ENCODE measurements around the gene TMX2. TPM values are rescaled to one million over a fixed set of nuclear protein-coding genes. Genes with fewer than 3 reads are reported as not detected.

Gene TMX2
- total and polyA plus RNA-seq, 9 of the 15 experiments (the other 6 are each of a cell fraction or from before 2014, with no cell fraction given) = 176 to 433 (median 227) TPM

DNA sequence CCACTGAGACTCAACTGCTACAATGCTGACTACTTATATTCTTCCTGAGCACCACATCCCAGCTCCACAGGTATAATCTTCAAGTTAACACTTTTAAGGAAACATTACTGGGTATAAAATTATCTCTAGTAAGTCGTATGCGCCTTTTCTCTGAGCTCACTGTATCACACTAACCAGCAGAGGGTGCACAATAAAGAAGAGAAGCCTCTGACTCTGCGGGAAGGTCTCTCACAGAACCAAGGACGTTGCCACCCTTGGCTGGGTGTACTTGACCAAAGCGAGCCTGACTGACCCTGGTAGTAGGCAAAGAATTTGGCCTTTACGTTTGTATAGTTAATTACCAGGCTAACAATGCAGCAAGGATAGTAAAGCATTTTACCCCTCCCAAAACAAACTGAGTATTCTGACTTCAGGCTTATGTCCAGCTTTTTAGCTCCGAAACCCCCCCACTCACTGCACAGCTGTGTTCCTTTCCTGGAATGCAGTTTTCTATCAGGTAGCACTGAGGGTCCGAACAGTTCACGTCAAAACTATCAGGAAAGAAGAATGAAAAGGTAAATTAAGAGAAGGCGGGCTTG, 39.4 kb downstream of the TMX2 start, which contains the start of gene BTBD18 (continued):
- TF ChIP-seq, protein P1, sequence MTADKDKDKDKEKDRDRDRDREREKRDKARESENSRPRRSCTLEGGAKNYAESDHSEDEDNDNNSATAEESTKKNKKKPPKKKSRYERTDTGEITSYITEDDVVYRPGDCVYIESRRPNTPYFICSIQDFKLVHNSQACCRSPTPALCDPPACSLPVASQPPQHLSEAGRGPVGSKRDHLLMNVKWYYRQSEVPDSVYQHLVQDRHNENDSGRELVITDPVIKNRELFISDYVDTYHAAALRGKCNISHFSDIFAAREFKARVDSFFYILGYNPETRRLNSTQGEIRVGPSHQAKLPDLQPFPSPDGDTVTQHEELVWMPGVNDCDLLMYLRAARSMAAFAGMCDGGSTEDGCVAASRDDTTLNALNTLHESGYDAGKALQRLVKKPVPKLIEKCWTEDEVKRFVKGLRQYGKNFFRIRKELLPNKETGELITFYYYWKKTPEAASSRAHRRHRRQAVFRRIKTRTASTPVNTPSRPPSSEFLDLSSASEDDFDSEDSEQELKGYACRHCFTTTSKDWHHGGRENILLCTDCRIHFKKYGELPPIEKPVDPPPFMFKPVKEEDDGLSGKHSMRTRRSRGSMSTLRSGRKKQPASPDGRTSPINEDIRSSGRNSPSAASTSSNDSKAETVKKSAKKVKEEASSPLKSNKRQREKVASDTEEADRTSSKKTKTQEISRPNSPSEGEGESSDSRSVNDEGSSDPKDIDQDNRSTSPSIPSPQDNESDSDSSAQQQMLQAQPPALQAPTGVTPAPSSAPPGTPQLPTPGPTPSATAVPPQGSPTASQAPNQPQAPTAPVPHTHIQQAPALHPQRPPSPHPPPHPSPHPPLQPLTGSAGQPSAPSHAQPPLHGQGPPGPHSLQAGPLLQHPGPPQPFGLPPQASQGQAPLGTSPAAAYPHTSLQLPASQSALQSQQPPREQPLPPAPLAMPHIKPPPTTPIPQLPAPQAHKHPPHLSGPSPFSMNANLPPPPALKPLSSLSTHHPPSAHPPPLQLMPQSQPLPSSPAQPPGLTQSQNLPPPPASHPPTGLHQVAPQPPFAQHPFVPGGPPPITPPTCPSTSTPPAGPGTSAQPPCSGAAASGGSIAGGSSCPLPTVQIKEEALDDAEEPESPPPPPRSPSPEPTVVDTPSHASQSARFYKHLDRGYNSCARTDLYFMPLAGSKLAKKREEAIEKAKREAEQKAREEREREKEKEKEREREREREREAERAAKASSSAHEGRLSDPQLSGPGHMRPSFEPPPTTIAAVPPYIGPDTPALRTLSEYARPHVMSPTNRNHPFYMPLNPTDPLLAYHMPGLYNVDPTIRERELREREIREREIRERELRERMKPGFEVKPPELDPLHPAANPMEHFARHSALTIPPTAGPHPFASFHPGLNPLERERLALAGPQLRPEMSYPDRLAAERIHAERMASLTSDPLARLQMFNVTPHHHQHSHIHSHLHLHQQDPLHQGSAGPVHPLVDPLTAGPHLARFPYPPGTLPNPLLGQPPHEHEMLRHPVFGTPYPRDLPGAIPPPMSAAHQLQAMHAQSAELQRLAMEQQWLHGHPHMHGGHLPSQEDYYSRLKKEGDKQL (CRISPR knock-in tag; IDR thresholded peaks at IDR 0.05; ENCODE audit: borderline replicate concordance) = no peak
- TF ChIP-seq, protein P2, sequence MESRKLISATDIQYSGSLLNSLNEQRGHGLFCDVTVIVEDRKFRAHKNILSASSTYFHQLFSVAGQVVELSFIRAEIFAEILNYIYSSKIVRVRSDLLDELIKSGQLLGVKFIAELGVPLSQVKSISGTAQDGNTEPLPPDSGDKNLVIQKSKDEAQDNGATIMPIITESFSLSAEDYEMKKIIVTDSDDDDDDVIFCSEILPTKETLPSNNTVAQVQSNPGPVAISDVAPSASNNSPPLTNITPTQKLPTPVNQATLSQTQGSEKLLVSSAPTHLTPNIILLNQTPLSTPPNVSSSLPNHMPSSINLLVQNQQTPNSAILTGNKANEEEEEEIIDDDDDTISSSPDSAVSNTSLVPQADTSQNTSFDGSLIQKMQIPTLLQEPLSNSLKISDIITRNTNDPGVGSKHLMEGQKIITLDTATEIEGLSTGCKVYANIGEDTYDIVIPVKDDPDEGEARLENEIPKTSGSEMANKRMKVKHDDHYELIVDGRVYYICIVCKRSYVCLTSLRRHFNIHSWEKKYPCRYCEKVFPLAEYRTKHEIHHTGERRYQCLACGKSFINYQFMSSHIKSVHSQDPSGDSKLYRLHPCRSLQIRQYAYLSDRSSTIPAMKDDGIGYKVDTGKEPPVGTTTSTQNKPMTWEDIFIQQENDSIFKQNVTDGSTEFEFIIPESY (CRISPR knock-in tag; IDR thresholded peaks at IDR 0.05) = peak; percentile 88
- TF ChIP-seq MCM2 (IDR thresholded peaks at IDR 0.05; ENCODE audit: low read depth) (no peak), XRCC4 (IDR thresholded peaks at IDR 0.05; ENCODE audit: extremely low read depth, insufficient read depth, insufficient read length) (no peak)
